Kidney epithelial cell (primary cell): ENCODE data around the gene PRDX2. TPM values are rescaled to one million over a fixed set of nuclear protein-coding genes. Genes with fewer than 3 reads are reported as not detected.

ENCODE experiments used
- DNase-seq: peaks from one replicate; pipeline ENCODE4 v3.0.0-alpha.2; 2010; ENCODE audit warnings: low read depth
- H3K27me3 ChIP-seq: 2 replicates; pipeline ENCODE4 v1.6.0; 2011; ENCODE audit warnings: low read length; ENCODE audit not compliant: control insufficient read depth, insufficient read depth
- H3K36me3 ChIP-seq: 2 replicates; pipeline ENCODE4 v1.5.1; 2011; ENCODE audit warnings: low read length; ENCODE audit not compliant: control insufficient read depth, insufficient read depth
- H3K4me3 ChIP-seq: 2 replicates; pipeline ENCODE4 v1.5.1; 2011; ENCODE audit warnings: low read depth, mild to moderate bottlenecking, control low read depth, low read length
- total RNA-seq: library from RNA; depleted of rRNA; stranded (reverse); fragments of >200 nt; gene quantifications from 2 replicates; pipeline ENCODE4 v1.2.3, GENCODE V29; 2015
- TF ChIP-seq, protein P1 (sequence below): IDR thresholded peaks from 2 replicates; pipeline ENCODE4 v1.5.1; 2011; ENCODE audit warnings: mild to moderate bottlenecking, moderate library complexity, low read length, control low read depth, inconsistent platforms; ENCODE audit not compliant: insufficient read depth, poor library complexity, severe bottlenecking

PRDX2 gene
- total RNA-seq, 1 donor from 2014 or later: 366 TPM

DNA sequence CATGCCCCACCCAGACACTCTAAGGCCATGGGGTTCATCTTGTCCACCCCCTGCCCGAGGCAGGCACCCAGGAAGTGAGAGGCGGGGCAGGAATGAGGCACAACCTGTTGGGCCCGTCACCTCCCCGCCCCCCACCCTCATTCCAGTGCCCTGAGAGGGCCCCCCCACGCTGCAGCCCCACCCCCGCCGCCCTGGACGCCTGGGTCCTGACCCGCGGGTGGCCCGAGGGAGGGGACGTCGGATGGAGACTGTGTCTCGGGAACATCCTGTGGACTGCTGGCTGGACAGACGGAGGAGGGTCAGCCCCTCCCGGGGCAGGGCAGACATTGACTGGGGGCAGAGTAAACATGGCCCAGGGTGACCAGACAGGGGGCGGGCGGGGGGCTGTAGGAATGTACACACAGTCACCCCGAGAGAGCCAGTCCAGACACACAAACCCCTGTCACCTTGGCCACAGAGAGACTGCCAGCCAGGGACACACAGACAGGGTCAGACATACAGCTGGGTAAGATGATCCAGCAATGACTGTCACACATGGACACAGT, 17.7 kb downstream of the PRDX2 start:
- TF ChIP-seq, protein P1, sequence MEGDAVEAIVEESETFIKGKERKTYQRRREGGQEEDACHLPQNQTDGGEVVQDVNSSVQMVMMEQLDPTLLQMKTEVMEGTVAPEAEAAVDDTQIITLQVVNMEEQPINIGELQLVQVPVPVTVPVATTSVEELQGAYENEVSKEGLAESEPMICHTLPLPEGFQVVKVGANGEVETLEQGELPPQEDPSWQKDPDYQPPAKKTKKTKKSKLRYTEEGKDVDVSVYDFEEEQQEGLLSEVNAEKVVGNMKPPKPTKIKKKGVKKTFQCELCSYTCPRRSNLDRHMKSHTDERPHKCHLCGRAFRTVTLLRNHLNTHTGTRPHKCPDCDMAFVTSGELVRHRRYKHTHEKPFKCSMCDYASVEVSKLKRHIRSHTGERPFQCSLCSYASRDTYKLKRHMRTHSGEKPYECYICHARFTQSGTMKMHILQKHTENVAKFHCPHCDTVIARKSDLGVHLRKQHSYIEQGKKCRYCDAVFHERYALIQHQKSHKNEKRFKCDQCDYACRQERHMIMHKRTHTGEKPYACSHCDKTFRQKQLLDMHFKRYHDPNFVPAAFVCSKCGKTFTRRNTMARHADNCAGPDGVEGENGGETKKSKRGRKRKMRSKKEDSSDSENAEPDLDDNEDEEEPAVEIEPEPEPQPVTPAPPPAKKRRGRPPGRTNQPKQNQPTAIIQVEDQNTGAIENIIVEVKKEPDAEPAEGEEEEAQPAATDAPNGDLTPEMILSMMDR: no peak
- no peaks in the 10 kb centered on the region for H3K36me3 ChIP-seq
- DNase-seq: no peak
- H3K27me3 ChIP-seq: no peaks in the 10 kb centered on the region
- H3K4me3 ChIP-seq: no peak overlapping the region

DNA sequence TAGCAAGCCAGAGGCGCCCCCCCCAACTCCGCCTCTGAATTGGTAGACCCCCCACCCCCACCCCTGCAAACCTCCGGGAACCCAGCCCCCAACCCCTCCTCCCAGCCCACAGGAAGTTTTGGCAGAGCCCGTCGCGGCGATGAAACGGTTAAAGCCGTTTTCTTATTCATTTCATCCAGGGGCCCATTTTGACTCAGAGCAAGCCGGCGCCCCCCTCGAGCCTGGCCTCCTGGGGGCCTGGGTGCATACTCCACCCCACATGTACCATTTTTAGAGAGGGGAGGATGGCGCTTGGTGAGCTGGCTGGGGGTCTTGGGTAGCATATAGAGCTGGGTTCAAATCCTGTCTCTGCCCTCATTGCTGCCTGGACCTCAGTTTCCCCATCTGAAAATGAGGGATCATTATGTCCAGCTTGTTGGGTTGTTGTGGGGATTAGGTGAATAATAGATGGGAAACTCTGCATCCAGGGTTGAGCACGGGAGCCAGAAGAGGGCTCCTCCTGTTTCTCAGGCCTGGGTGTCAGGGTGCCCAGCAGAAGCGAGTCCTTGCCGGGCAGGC, 18.2 kb downstream of the PRDX2 start:
- H3K27me3 ChIP-seq: no peaks in the 10 kb centered on the region
- no peak for DNase-seq
- H3K4me3 ChIP-seq: no peak overlapping the region
- no peaks in the 10 kb centered on the region for H3K36me3 ChIP-seq
- TF ChIP-seq, protein P1: no peak

DNA sequence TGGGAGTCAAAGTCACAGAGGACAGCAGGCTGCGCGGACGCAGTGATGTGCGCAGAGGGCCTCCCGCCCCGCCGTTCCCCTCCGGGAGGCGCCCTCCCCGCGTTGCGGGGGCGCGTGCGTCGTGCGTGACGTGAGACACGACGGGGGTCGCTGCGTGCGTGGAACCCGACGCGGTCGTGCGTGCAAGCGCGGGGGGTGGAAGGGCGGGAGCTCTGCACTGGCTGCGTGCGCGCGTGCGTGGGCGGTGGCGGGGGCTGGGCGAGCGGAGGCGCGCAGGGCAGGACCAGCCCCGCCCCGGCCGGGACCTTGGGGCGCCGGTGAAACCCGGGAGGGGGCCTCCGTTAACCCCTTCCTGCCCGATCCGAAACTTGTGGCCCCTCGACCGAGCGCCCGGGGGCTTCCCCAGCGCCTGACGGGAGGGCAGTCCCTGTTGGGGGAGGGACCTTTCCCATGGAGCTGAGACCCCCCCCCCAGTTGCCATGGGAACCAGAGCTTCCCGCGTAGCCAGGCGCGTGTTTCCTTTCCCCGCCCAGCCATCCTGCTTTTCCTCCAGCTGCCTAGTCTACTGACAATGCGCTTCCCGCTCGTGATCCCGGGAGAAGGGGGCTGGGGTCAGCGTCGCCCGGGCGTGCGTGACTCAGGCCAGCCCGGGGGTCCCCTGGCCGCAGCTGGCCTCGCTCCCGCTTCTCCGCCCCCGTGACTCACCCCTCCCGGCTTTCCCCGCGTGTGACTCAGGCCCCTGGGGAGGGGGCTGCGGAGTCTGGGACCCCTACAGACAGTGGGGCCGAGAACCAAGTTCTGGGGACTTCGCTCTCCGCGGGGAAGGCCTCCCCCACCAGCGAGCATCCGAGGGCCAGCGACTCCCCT, 18.9 kb downstream of the PRDX2 start:
- H3K27me3 ChIP-seq: no peaks in the 10 kb centered on the region
- TF ChIP-seq, protein P1: no peak
- no peaks in the 10 kb centered on the region for H3K36me3 ChIP-seq
- no peak for DNase-seq
- H3K4me3 ChIP-seq: peak overlapping the region; percentile 27

DNA sequence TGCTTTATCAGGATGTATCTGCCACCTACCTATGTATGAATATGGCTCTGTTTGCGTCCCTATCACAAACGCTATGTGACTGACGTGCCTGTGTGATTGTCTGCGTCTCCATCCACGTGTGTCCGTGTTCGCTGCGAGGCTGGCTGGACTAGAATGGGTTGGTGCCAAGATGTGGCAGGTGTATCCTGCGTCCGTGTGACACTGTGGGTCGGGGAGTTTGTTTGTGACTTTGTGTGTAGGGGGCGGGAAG, 19.5 kb downstream of the PRDX2 start:
- TF ChIP-seq, protein P1: no peak
- DNase-seq: no peak
- no peaks in the 10 kb centered on the region for H3K36me3 ChIP-seq
- H3K4me3 ChIP-seq: peak overlapping the region; percentile 27
- no peaks in the 10 kb centered on the region for H3K27me3 ChIP-seq

DNA sequence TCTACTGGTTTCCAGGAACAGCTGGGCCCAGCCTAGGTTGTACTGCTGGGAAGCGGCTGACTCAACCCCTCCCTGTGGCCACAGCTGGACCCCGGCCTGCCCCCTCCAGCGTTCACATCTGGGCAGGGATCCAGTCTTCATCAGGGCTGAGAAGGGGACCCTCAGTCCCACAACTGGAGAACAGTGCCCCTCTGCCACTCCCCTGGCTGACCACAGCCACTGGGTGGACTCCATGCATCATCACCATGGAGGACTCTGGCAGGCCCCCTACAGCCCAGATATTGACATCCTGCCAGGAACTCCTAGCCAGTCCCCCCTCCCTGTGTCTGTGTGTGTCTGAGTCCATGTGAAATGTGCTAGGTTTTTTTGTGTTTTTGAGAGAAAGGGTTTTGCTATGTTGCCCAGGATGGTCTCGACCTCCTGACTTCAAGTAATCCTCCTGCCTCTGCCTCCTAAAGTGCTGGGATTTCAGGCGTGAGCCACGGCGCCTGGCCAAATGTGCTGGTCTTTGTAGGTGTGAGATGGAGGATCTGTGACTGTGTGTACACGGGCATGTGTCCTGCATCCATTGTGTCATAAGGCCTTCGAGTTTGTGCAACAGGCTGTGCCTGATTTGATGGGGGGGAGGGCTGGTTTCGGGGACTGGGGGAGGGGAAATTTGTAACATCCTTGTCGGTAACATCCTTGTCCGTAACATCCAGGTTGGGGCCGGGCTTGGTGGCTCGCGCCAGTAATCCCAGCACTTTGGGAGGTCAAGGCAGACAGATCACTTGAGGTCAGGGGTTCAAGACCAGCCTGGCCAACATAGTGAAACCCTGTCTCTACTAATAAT, 22.2 kb downstream of the PRDX2 start:
- TF ChIP-seq, protein P1: peak; percentile 11
- Histone ChIP-seq H3K4me3 (no peak overlapping the region), H3K27me3 (no peaks in the 10 kb centered on the region), H3K36me3 (no peaks in the 10 kb centered on the region)
- no peak for DNase-seq
